Measurements from ENCODE around the gene FOXM1.

DNA sequence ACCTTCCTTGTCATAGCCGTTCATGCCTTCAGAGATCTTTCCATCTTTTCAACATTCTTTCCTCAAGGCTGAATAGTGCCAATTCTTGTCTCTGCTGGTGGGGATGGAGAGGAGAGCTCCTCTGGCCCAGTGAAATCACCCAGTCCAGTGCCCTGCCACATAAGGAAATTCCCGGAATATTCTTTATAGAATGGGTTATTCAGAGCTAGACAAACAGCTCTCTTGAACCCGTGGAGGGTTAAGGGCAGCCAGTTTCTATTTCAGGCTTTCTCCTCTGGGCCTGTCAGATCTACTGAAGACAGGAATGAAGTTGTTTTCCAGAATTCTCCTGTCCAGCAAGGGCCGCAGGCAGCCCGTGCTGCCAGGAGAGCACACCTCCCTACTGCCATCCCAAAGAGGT is 34.0 kb downstream of the FOXM1 start:
- TF ChIP-seq, protein P1, sequence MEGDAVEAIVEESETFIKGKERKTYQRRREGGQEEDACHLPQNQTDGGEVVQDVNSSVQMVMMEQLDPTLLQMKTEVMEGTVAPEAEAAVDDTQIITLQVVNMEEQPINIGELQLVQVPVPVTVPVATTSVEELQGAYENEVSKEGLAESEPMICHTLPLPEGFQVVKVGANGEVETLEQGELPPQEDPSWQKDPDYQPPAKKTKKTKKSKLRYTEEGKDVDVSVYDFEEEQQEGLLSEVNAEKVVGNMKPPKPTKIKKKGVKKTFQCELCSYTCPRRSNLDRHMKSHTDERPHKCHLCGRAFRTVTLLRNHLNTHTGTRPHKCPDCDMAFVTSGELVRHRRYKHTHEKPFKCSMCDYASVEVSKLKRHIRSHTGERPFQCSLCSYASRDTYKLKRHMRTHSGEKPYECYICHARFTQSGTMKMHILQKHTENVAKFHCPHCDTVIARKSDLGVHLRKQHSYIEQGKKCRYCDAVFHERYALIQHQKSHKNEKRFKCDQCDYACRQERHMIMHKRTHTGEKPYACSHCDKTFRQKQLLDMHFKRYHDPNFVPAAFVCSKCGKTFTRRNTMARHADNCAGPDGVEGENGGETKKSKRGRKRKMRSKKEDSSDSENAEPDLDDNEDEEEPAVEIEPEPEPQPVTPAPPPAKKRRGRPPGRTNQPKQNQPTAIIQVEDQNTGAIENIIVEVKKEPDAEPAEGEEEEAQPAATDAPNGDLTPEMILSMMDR (IDR thresholded peaks at IDR 0.05), result no peak
- no peak for TF ChIP-seq POLR2AphosphoS5 (IDR thresholded peaks at IDR 0.05)

Measured in prostate gland (tissue), 2 donors.